NT2/D1 (cell line): ENCODE measurements around the gene FXYD3.
"Not testable (repeated sequence)": the region's sequence is repeated elsewhere in the genome, so short reads cannot be mapped to it uniquely, and the experiment has no call there.

Experiments used
- DNase-seq: peaks from one replicate; pipeline ENCODE4 v3.0.0-alpha.2; 2011; ENCODE audit warnings: low read depth, low spot score
- H3K27me3 ChIP-seq: 2 replicates; pipeline ENCODE4 v1.6.0; 2011; ENCODE audit warnings: mild to moderate bottlenecking; ENCODE audit not compliant: insufficient read length, insufficient read depth
- H3K36me3 ChIP-seq: 2 replicates; pipeline ENCODE4 v1.6.1; 2011; ENCODE audit warnings: mild to moderate bottlenecking, low read length, mixed read lengths; ENCODE audit not compliant: insufficient read depth, insufficient read length
- H3K4me1 ChIP-seq: 2 replicates; pipeline ENCODE4 v1.5.1; 2011; ENCODE audit not compliant: insufficient read depth, insufficient read length
- H3K4me3 ChIP-seq: 2 replicates; pipeline ENCODE4 v1.5.1; 2011; ENCODE audit warnings: low read depth; ENCODE audit not compliant: insufficient read length
- H3K9ac ChIP-seq: 2 replicates; pipeline ENCODE4 v1.6.0; 2011; ENCODE audit warnings: low read depth; ENCODE audit not compliant: insufficient read length
- H3K9me3 ChIP-seq: 2 replicates; pipeline ENCODE4 v1.5.1; 2011; ENCODE audit warnings: mild to moderate bottlenecking, low read length; ENCODE audit not compliant: insufficient read depth
- SUZ12 ChIP-seq: IDR thresholded peaks from 2 replicates; pipeline ENCODE4 v1.6.1; 2011; ENCODE audit not compliant: insufficient read length, insufficient read depth; ENCODE audit errors: extremely low read depth
- YY1 ChIP-seq: IDR thresholded peaks from 2 replicates; pipeline ENCODE4 v1.6.1; 2011; ENCODE audit not compliant: insufficient read length, insufficient read depth
- ZNF274 ChIP-seq: IDR thresholded peaks from 2 replicates; pipeline ENCODE4 v1.6.1; 2011; ENCODE audit warnings: mild to moderate bottlenecking, low read depth, low read length

The FXYD3 gene

GRCh38 chr19:35123573-35123972 is 8.0 kb downstream of the FXYD3 start:
- Histone ChIP-seq H3K4me1 (peaks cover 10% of the 10 kb centered on the region), H3K27me3 (no peaks in the 10 kb centered on the region), H3K4me3 (no peak overlapping the region), H3K9ac (peak overlapping the region; percentile 56), H3K9me3 (no peaks in the 10 kb centered on the region), H3K36me3 (no peaks in the 10 kb centered on the region)
- TF ChIP-seq SUZ12 (no peak), ZNF274 (no peak)
- DNase-seq = no peak

GRCh38 chr19:35124098-35125060 is 8.8 kb downstream of the FXYD3 start:
- Histone ChIP-seq H3K9ac (peak overlapping the region; percentile 82), H3K27me3 (no peaks in the 10 kb centered on the region), H3K36me3 (no peaks in the 10 kb centered on the region), H3K9me3 (no peaks in the 10 kb centered on the region), H3K4me3 (peak overlapping the region; percentile 47), H3K4me1 (peaks cover 8% of the 10 kb centered on the region)
- peak; percentile 70 for DNase-seq
- TF ChIP-seq SUZ12 (no peak), YY1 (no peak), ZNF274 (no peak)

- no peaks in the 10 kb centered on the region for H3K9me3 ChIP-seq
- no peaks in the 10 kb centered on the region for H3K36me3 ChIP-seq
- no peak for TF ChIP-seq ZNF274
- no peak for TF ChIP-seq YY1
- TF ChIP-seq SUZ12 = no peak
- no peaks in the 10 kb centered on the region for H3K27me3 ChIP-seq
- peaks cover 8% of the 10 kb centered on the region for H3K4me1 ChIP-seq
- no peak overlapping the region for H3K9ac ChIP-seq
- DNase-seq = no peak
- H3K4me3 ChIP-seq = no peak overlapping the region
These were observed 9.7 kb downstream of the FXYD3 start for GRCh38 chr19:35125270-35125717.

GRCh38 chr19:35125749-35126623 is 10.4 kb downstream of the FXYD3 start:
- no peak overlapping the region for H3K9ac ChIP-seq
- no peak overlapping the region for H3K4me3 ChIP-seq
- no peak for TF ChIP-seq ZNF274
- no peak for TF ChIP-seq SUZ12
- TF ChIP-seq YY1 = no peak
- H3K9me3 ChIP-seq = no peaks in the 10 kb centered on the region
- H3K36me3 ChIP-seq = no peaks in the 10 kb centered on the region
- DNase-seq = no peak
- peaks cover 8% of the 10 kb centered on the region for H3K4me1 ChIP-seq
- H3K27me3 ChIP-seq = no peaks in the 10 kb centered on the region

- Histone ChIP-seq H3K9ac (no peak overlapping the region), H3K9me3 (no peaks in the 10 kb centered on the region), H3K27me3 (no peaks in the 10 kb centered on the region), H3K4me1 (peaks cover 8% of the 10 kb centered on the region), H3K36me3 (no peaks in the 10 kb centered on the region), H3K4me3 (no peak overlapping the region)
- DNase-seq = no peak
- TF ChIP-seq ZNF274 = no peak
- TF ChIP-seq SUZ12 = no peak
- no peak for TF ChIP-seq YY1
These were observed 11.0 kb downstream of the FXYD3 start for GRCh38 chr19:35126624-35126959.

- Histone ChIP-seq H3K9me3 (no peaks in the 10 kb centered on the region), H3K36me3 (no peaks in the 10 kb centered on the region), H3K4me3 (no peak overlapping the region), H3K27me3 (no peaks in the 10 kb centered on the region), H3K9ac (no peak overlapping the region), H3K4me1 (peaks cover 6% of the 10 kb centered on the region)
- TF ChIP-seq ZNF274 (no peak), SUZ12 (no peak), YY1 (no peak)
- no peak for DNase-seq
These were observed 12.2 kb downstream of the FXYD3 start for GRCh38 chr19:35127871-35128270.

GRCh38 chr19:35128398-35129057 is 12.9 kb downstream of the FXYD3 start:
- DNase-seq = no peak
- H3K4me3 ChIP-seq = no peak overlapping the region
- TF ChIP-seq YY1 = no peak
- no peak for TF ChIP-seq SUZ12
- TF ChIP-seq ZNF274 = no peak
- H3K4me1 ChIP-seq = peaks cover 3% of the 10 kb centered on the region
- H3K27me3 ChIP-seq = no peaks in the 10 kb centered on the region
- H3K9ac ChIP-seq = no peak overlapping the region
- H3K36me3 ChIP-seq = no peaks in the 10 kb centered on the region
- no peaks in the 10 kb centered on the region for H3K9me3 ChIP-seq

- not testable (repeated sequence) for H3K36me3 ChIP-seq, H3K4me1 ChIP-seq, H3K9me3 ChIP-seq, DNase-seq, H3K4me3 ChIP-seq, H3K9ac ChIP-seq, H3K27me3 ChIP-seq
These were observed 14.2 kb downstream of the FXYD3 start for GRCh38 chr19:35129724-35130274.
